Gastrocnemius medialis (tissue), 4 donors: Measurements from ENCODE around the gene RAD51B.

Experiments
- POLR2A ChIP-seq, 2 donors: fragments of 450-650 bp; IDR thresholded peaks; one replicate each; pipeline ENCODE4 v1.6.1; 2017; ENCODE audit warnings: antibody characterized with exemption in 2 of 2, mild to moderate bottlenecking in 2 of 2, moderate library complexity in 2 of 2
- TF ChIP-seq, protein P1 (sequence below), 5 experiments: fragments of 450-650 bp in 3 of 5; fragments of 200-600 bp in 2 of 5; sonication (generic) in 2 of 5; IDR thresholded peaks in 4 of 5; conservative IDR thresholded peaks in 1 of 5; 1 replicate in 4 of 5; 2 replicates in 1 of 5; pipeline ENCODE4 v1.5.1; 2016 to 2019; ENCODE audit warnings: antibody characterized with exemption in 5 of 5, mild to moderate bottlenecking in 3 of 5, moderate library complexity in 3 of 5

DNA sequence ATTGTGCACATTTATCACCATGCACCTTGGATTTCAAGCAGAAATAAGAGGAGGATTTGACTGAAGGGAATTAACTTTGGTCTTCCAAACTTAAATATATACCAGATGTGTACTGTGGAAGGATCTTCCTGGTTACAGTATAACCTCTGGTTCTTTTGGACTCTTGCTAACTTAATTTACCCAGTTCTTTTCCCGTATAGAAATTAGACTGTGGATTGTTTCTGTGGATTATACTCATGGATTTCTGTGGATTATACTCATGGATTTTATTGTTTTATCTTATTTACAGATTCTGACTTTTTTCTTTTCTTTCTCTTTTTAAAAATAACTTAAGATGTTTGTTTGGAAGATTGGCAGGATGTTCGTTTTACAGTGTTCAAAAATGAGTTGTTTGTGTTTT is 215.3 kb downstream of the RAD51B start:
- no peak for TF ChIP-seq POLR2A (IDR thresholded peaks at IDR 0.05)
- TF ChIP-seq, protein P1, sequence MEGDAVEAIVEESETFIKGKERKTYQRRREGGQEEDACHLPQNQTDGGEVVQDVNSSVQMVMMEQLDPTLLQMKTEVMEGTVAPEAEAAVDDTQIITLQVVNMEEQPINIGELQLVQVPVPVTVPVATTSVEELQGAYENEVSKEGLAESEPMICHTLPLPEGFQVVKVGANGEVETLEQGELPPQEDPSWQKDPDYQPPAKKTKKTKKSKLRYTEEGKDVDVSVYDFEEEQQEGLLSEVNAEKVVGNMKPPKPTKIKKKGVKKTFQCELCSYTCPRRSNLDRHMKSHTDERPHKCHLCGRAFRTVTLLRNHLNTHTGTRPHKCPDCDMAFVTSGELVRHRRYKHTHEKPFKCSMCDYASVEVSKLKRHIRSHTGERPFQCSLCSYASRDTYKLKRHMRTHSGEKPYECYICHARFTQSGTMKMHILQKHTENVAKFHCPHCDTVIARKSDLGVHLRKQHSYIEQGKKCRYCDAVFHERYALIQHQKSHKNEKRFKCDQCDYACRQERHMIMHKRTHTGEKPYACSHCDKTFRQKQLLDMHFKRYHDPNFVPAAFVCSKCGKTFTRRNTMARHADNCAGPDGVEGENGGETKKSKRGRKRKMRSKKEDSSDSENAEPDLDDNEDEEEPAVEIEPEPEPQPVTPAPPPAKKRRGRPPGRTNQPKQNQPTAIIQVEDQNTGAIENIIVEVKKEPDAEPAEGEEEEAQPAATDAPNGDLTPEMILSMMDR (IDR thresholded peaks at IDR 0.05 in 4 of 5, conservative IDR thresholded peaks at IDR 0.05 in 1 of 5): no peak
